ENCODE measurements around the gene UBTF. TPM values are rescaled to one million over a fixed set of nuclear protein-coding genes. Genes with fewer than 3 reads are reported as not detected.

UBTF gene
- total RNA-seq, 1 donor from 2014 or later, result 51.7 TPM

GRCh38 chr17:44188576-44189403 lies 30.7 kb downstream of the UBTF start:
- H3K27me3 ChIP-seq (ENCODE audit: control insufficient read depth in 3 of 3, insufficient read depth in 3 of 3, low read length in 3 of 3), result no peaks in the 10 kb centered on the region
- peak overlapping the region in 2 of 3 donors; percentile 3 to 98 for H3K9ac ChIP-seq (ENCODE audit: low read depth in 1 of 3, low read length in 3 of 3)
- peaks cover 23 to 38% (median 35%) of the 10 kb centered on the region in 3 donors for H3K4me1 ChIP-seq (ENCODE audit: control insufficient read depth in 3 of 3, insufficient read depth in 3 of 3, low read length in 3 of 3)
- H3K36me3 ChIP-seq (ENCODE audit: control insufficient read depth in 3 of 3, insufficient read depth in 3 of 3, low read length in 3 of 3), result peaks cover 27 to 30% (median 27%) of the 10 kb centered on the region in 3 donors
- H3K4me3 ChIP-seq (ENCODE audit: low read length in 3 of 3), result no peak overlapping the region
- no peak overlapping the region for H3K27ac ChIP-seq (ENCODE audit: low read depth, low read length)
- no peaks in the 10 kb centered on the region for H3K9me3 ChIP-seq (ENCODE audit: control insufficient read depth in 3 of 3, low read length in 3 of 3)

DNA sequence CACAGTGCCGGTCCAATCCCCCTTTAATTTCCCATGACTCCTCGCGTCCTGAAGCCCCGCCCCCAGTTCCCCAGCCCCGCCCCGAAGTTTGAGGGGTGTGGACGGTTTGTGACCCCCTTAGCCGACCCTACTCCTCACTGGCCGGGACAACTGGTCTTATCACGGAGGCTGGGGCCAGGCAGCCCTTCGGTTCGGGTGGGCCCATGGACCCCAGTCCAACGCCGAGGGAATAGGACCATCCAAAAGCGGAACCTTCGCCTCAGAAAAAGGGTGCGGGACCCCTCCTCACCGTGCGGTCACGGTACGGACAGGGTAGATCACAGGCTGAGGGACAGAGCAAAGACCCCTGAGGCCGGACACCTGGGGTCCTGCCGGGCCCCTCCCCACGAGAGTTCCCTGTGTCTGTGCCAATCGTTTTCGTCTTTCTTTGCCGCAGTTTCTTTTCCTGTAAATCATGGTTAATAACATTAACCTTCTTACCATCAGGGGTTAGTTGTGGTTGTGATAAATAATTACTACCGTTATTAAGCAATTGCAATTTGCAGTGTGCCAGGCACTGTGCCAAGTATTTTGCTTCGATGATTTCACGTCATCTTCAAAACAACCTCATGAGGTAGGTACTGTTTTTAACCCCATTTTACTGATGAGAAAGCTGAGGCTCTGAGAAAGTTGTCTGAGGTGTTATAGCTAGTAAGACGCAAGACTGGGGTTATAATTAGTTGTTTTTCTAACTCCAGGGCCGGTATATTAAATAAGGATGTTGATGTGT lies 32.2 kb downstream of the UBTF start:
- peaks cover 23 to 27% (median 25%) of the 10 kb centered on the region in 3 donors for H3K36me3 ChIP-seq (ENCODE audit: control insufficient read depth in 3 of 3, insufficient read depth in 3 of 3, low read length in 3 of 3)
- no peaks in the 10 kb centered on the region for H3K9me3 ChIP-seq (ENCODE audit: control insufficient read depth in 3 of 3, low read length in 3 of 3)
- peak overlapping the region; percentile 96 to 98 (median 98) for H3K9ac ChIP-seq (ENCODE audit: low read depth in 1 of 3, low read length in 3 of 3)
- H3K27me3 ChIP-seq (ENCODE audit: control insufficient read depth in 3 of 3, insufficient read depth in 3 of 3, low read length in 3 of 3), result no peaks in the 10 kb centered on the region
- H3K4me1 ChIP-seq (ENCODE audit: control insufficient read depth in 3 of 3, insufficient read depth in 3 of 3, low read length in 3 of 3), result peaks cover 23 to 40% (median 35%) of the 10 kb centered on the region in 3 donors
- H3K4me3 ChIP-seq (ENCODE audit: low read length in 3 of 3), result peak overlapping the region; percentile 92 to 98 (median 97)
- peak overlapping the region; percentile 95 for H3K27ac ChIP-seq (ENCODE audit: low read depth, low read length)

DNA sequence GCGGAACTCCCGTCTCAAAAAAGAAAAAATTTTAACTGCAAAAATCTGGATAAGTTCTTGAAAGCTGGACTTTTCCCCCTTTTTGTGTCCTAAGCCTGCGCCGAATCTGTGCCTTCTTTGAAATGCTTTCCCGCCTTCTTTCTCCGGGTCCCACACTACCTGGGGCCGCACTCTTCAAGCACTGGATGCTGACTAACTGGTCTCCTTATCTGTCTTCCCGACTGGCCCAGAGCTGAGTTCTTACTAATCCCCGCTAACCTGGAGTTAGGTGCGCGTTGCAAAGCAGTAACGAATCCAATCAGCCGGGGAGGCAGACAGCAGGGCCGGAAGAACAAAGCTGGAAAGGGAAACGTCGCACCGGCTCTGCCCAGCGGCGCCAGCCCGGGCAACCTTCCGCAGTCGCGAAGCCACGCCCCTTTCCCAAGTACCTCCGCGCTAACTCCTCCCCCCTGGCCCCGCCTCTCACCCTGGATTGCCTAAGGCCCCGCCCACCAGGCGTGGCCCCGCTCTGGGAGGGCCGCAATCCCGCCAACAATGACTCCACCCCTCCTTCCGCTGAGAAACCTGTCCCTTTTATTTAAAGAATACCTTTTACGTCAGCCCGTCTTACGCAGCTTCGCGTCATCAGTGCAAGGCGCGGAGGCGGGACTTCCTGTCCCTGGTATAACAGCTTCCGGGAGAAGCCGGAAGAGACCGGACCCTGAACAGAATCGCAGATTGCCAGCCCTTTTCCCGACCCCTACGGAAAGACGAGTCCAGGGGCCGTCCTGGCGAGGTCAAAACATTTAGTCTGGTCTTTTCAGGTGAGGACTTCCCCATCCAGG lies 33.0 kb downstream of the UBTF start, which contains the start of gene TMUB2:
TSS of gene TMUB2 (plus strand) at position 666 of the 824 bp plus-strand sequence. CDS start 737 bp downstream, outside the sequence.
- Histone ChIP-seq H3K36me3 (ENCODE audit: control insufficient read depth in 3 of 3, insufficient read depth in 3 of 3, low read length in 3 of 3) (peaks cover 26 to 33% (median 26%) of the 10 kb centered on the region in 3 donors), H3K9me3 (ENCODE audit: control insufficient read depth in 3 of 3, low read length in 3 of 3) (no peaks in the 10 kb centered on the region), H3K4me1 (ENCODE audit: control insufficient read depth in 3 of 3, insufficient read depth in 3 of 3, low read length in 3 of 3) (peaks cover 26 to 47% (median 35%) of the 10 kb centered on the region in 3 donors)

GRCh38 chr17:44184212-44184810 lies 35.2 kb downstream of the UBTF start:
- Histone ChIP-seq H3K9ac (ENCODE audit: low read depth in 1 of 3, low read length in 3 of 3) (no peak overlapping the region), H3K4me3 (ENCODE audit: low read length in 3 of 3) (peak overlapping the region in 1 of 3 donors; percentile 32), H3K36me3 (ENCODE audit: control insufficient read depth in 3 of 3, insufficient read depth in 3 of 3, low read length in 3 of 3) (peaks cover 12 to 17% (median 14%) of the 10 kb centered on the region in 3 donors), H3K4me1 (ENCODE audit: control insufficient read depth in 3 of 3, insufficient read depth in 3 of 3, low read length in 3 of 3) (peaks cover 26 to 47% (median 35%) of the 10 kb centered on the region in 3 donors), H3K9me3 (ENCODE audit: control insufficient read depth in 3 of 3, low read length in 3 of 3) (no peaks in the 10 kb centered on the region), H3K27me3 (ENCODE audit: control insufficient read depth in 3 of 3, insufficient read depth in 3 of 3, low read length in 3 of 3) (no peaks in the 10 kb centered on the region), H3K27ac (ENCODE audit: low read depth, low read length) (peak overlapping the region; percentile 95)

More for the DNA sequence above, 33.0 kb downstream of the UBTF start, which contains the start of gene TMUB2:
- H3K27me3 ChIP-seq (ENCODE audit: control insufficient read depth in 3 of 3, insufficient read depth in 3 of 3, low read length in 3 of 3), result no peaks in the 10 kb centered on the region
- peak within 1 kb of the TSS; percentile 95 for H3K27ac ChIP-seq (ENCODE audit: low read depth, low read length)
- peak within 1 kb of the TSS; percentile 96 to 98 (median 98) for H3K9ac ChIP-seq (ENCODE audit: low read depth in 1 of 3, low read length in 3 of 3)
- H3K4me3 ChIP-seq (ENCODE audit: low read length in 3 of 3), result peak within 1 kb of the TSS; percentile 92 to 98 (median 97)

DNA sequence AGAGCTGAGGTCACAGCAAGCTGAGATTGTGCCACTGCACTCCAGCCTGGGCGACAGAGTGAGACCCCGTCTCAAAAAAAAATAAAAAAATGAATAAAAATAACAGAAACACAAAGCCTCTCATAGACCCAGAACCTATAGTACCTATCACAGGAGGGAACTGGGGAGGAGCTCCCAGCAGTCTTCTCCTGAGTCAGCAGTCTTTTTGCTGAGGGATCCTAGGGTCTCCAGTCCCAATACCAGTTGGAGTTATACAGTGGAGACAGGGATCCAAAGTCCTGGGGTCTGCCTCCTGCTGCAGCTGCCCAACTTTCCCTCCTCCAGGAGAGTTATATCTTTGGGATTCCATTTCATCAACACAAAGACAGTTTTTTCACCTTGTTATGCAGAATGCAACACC lies 36.5 kb downstream of the UBTF start:
- Histone ChIP-seq H3K4me3 (ENCODE audit: low read length in 3 of 3) (no peak overlapping the region), H3K27me3 (ENCODE audit: control insufficient read depth in 3 of 3, insufficient read depth in 3 of 3, low read length in 3 of 3) (no peaks in the 10 kb centered on the region), H3K36me3 (ENCODE audit: control insufficient read depth in 3 of 3, insufficient read depth in 3 of 3, low read length in 3 of 3) (peaks cover 13 to 19% (median 18%) of the 10 kb centered on the region in 3 donors), H3K9me3 (ENCODE audit: control insufficient read depth in 3 of 3, low read length in 3 of 3) (no peaks in the 10 kb centered on the region), H3K4me1 (ENCODE audit: control insufficient read depth in 3 of 3, insufficient read depth in 3 of 3, low read length in 3 of 3) (peaks cover 17 to 45% (median 29%) of the 10 kb centered on the region in 3 donors), H3K27ac (ENCODE audit: low read depth, low read length) (peak overlapping the region; percentile 19), H3K9ac (ENCODE audit: low read depth in 1 of 3, low read length in 3 of 3) (no peak overlapping the region)

GRCh38 chr17:44178133-44178532 lies 41.3 kb downstream of the UBTF start:
- Histone ChIP-seq H3K9ac (ENCODE audit: low read depth in 1 of 3, low read length in 3 of 3) (no peak overlapping the region), H3K4me1 (ENCODE audit: control insufficient read depth in 3 of 3, insufficient read depth in 3 of 3, low read length in 3 of 3) (peaks cover 3 to 32% (median 5%) of the 10 kb centered on the region in 3 donors), H3K9me3 (ENCODE audit: control insufficient read depth in 3 of 3, low read length in 3 of 3) (no peaks in the 10 kb centered on the region), H3K27me3 (ENCODE audit: control insufficient read depth in 3 of 3, insufficient read depth in 3 of 3, low read length in 3 of 3) (no peaks in the 10 kb centered on the region), H3K36me3 (ENCODE audit: control insufficient read depth in 3 of 3, insufficient read depth in 3 of 3, low read length in 3 of 3) (peaks cover 31 to 39% (median 39%) of the 10 kb centered on the region in 3 donors), H3K4me3 (ENCODE audit: low read length in 3 of 3) (no peak overlapping the region), H3K27ac (ENCODE audit: low read depth, low read length) (no peak overlapping the region)

DNA sequence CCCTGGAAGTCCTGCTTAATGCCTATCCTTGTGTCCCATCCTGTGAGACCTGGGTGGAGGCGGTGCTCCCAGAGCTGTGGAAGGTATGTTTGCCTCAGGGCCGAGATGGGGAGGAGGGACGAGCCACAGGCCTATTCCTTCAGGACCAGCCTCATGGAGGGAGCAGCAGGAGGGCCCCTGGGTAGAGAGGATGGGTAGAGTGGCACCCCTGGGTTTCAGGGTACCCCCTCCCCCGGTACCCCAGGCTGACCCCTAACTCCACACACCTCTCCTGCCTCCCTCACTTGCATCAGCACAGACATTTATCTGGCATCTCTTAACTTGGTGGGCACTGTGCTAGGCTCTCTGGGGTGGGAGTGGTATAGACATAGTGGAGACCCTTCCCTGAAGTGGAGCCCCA lies 41.8 kb downstream of the UBTF start:
- no peak overlapping the region for H3K4me3 ChIP-seq (ENCODE audit: low read length in 3 of 3)
- no peak overlapping the region for H3K27ac ChIP-seq (ENCODE audit: low read depth, low read length)
- H3K36me3 ChIP-seq (ENCODE audit: control insufficient read depth in 3 of 3, insufficient read depth in 3 of 3, low read length in 3 of 3), result peaks cover 31 to 39% (median 39%) of the 10 kb centered on the region in 3 donors
- peaks cover 3 to 33% (median 5%) of the 10 kb centered on the region in 3 donors for H3K4me1 ChIP-seq (ENCODE audit: control insufficient read depth in 3 of 3, insufficient read depth in 3 of 3, low read length in 3 of 3)
- no peak overlapping the region for H3K9ac ChIP-seq (ENCODE audit: low read depth in 1 of 3, low read length in 3 of 3)
- H3K27me3 ChIP-seq (ENCODE audit: control insufficient read depth in 3 of 3, insufficient read depth in 3 of 3, low read length in 3 of 3), result no peaks in the 10 kb centered on the region
- H3K9me3 ChIP-seq (ENCODE audit: control insufficient read depth in 3 of 3, low read length in 3 of 3), result no peaks in the 10 kb centered on the region

DNA sequence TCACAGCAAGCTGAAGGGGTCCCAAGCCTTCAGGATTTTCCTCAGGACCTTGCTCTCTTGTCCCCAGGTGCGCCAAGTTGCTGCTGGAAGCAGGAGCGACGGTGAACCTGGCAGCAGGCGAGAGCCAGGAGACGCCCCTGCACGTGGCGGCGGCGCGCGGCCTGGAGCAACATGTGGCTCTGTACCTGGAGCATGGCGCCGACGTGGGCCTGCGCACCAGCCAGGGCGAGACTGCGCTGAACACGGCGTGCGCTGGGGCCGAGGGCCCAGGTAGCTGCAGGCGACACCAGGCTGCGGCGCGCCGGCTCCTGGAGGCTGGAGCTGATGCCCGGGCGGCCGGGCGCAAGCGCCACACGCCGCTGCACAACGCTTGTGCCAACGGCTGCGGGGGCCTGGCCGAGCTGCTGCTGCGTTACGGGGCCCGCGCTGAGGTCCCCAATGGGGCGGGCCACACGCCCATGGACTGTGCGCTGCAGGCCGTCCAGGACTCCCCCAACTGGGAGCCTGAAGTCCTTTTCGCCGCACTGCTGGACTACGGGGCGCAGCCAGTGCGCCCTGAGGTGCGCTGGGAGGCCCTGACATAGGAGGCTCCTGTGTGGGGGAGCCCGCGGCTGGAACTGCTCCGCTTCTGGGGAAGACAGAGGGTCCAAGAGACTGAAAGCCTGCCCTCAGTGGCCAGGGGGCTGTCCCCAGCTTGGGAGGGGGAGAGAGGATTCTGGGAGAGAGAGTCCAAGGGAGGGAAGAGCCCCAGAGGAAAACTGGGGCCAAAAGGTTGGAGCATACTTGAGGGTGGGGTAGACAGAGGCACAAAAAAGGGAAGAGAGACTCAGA lies 42.6 kb downstream of the UBTF start:
- Histone ChIP-seq H3K4me3 (ENCODE audit: low read length in 3 of 3) (no peak overlapping the region), H3K9me3 (ENCODE audit: control insufficient read depth in 3 of 3, low read length in 3 of 3) (no peaks in the 10 kb centered on the region), H3K36me3 (ENCODE audit: control insufficient read depth in 3 of 3, insufficient read depth in 3 of 3, low read length in 3 of 3) (peaks cover 27 to 40% (median 39%) of the 10 kb centered on the region in 3 donors), H3K27me3 (ENCODE audit: control insufficient read depth in 3 of 3, insufficient read depth in 3 of 3, low read length in 3 of 3) (no peaks in the 10 kb centered on the region), H3K9ac (ENCODE audit: low read depth in 1 of 3, low read length in 3 of 3) (no peak overlapping the region), H3K27ac (ENCODE audit: low read depth, low read length) (no peak overlapping the region), H3K4me1 (ENCODE audit: control insufficient read depth in 3 of 3, insufficient read depth in 3 of 3, low read length in 3 of 3) (peaks cover 10 to 37% (median 11%) of the 10 kb centered on the region in 3 donors)
